Astrocyte (in vitro differentiated cells and primary cell): ENCODE data around the gene TMEM100. TPM values are rescaled to one million over a fixed set of nuclear protein-coding genes. Genes with fewer than 3 reads are reported as not detected.

ENCODE experiments used
- DNase-seq: peaks from one replicate; pipeline ENCODE4 v3.0.0-alpha.2; 2010; ENCODE audit warnings: low read depth
- FAIRE-seq: peaks from 2 replicates; lab custom pipeline; 2011; peaks lifted over from hg19 to GRCh38; lab: Jason Lieb, UNC
- H2AFZ ChIP-seq: 2 replicates; pipeline ENCODE4 v1.6.0; 2012; ENCODE audit warnings: low read depth, low read length, inconsistent platforms
- H3K27ac ChIP-seq: 2 replicates; pipeline ENCODE4 v1.5.1; 2011; ENCODE audit warnings: low read depth, low read length, inconsistent platforms
- H3K27me3 ChIP-seq: 2 replicates; pipeline ENCODE4 v1.6.0; 2011; ENCODE audit warnings: low read length, inconsistent platforms; ENCODE audit not compliant: insufficient read depth
- H3K36me3 ChIP-seq: 2 replicates; pipeline ENCODE4 v1.5.1; 2011; ENCODE audit warnings: low read length, inconsistent platforms; ENCODE audit not compliant: insufficient read depth
- H3K4me1 ChIP-seq: 2 replicates; pipeline ENCODE4 v1.5.1; 2011; ENCODE audit warnings: low read length, inconsistent platforms; ENCODE audit not compliant: insufficient read depth
- H3K4me2 ChIP-seq: 2 replicates; pipeline ENCODE4 v1.6.0; 2012; ENCODE audit warnings: low read length, inconsistent platforms
- H3K4me3 ChIP-seq: 2 replicates; pipeline ENCODE4 v1.5.1; 2011; ENCODE audit warnings: low read depth, mild to moderate bottlenecking, low read length, inconsistent platforms; ENCODE audit not compliant: insufficient read depth
- H3K79me2 ChIP-seq: 2 replicates; pipeline ENCODE4 v1.6.0; 2012; ENCODE audit warnings: mild to moderate bottlenecking, low read length, inconsistent platforms; ENCODE audit not compliant: insufficient read depth
- H3K9ac ChIP-seq: 2 replicates; pipeline ENCODE4 v1.6.0; 2012; ENCODE audit warnings: mild to moderate bottlenecking, low read length, inconsistent platforms
- H3K9me3 ChIP-seq: 2 replicates; pipeline ENCODE4 v1.5.1; 2012; ENCODE audit warnings: low read depth, mild to moderate bottlenecking, low read length, inconsistent platforms; ENCODE audit not compliant: insufficient read depth
- H4K20me1 ChIP-seq: 2 replicates; pipeline ENCODE4 v1.6.0; 2012; ENCODE audit warnings: low read length, inconsistent platforms; ENCODE audit not compliant: insufficient read depth
- H3K27ac Mint-ChIP-seq: one replicate; pipeline ENCODE4 v1.8.0; 2021; ENCODE audit warnings: mild to moderate bottlenecking, mixed read lengths; ENCODE audit not compliant: unreplicated experiment
- H3K27me3 Mint-ChIP-seq: one replicate; pipeline ENCODE4 v1.8.0; 2021; ENCODE audit warnings: low read depth, mixed read lengths; ENCODE audit not compliant: unreplicated experiment
- H3K36me3 Mint-ChIP-seq: one replicate; pipeline ENCODE4 v1.8.0; 2021; ENCODE audit warnings: low read depth, mixed read lengths; ENCODE audit not compliant: unreplicated experiment
- H3K4me1 Mint-ChIP-seq: one replicate; pipeline ENCODE4 v1.8.0; 2021; ENCODE audit warnings: low read depth, mixed read lengths; ENCODE audit not compliant: unreplicated experiment
- H3K4me3 Mint-ChIP-seq: one replicate; pipeline ENCODE4 v1.8.0; 2021; ENCODE audit warnings: mild to moderate bottlenecking, moderate library complexity, mixed read lengths; ENCODE audit not compliant: unreplicated experiment
- H3K9me3 Mint-ChIP-seq: one replicate; pipeline ENCODE4 v1.8.0; 2021; ENCODE audit warnings: mild to moderate bottlenecking, mixed read lengths; ENCODE audit not compliant: unreplicated experiment
- EZH2 ChIP-seq: IDR thresholded peaks from 2 replicates; pipeline ENCODE4 v1.6.1; 2012; ENCODE audit warnings: mild to moderate bottlenecking, low read length, inconsistent platforms; ENCODE audit not compliant: insufficient read depth
- total RNA-seq: library from RNA; stranded (reverse); gene quantifications from 2 replicates; pipeline ENCODE4 v1.2.1, GENCODE V29; 2021
- TF ChIP-seq, protein P1 (sequence below): IDR thresholded peaks from 2 replicates; pipeline ENCODE4 v1.5.1; 2011; ENCODE audit warnings: low read depth, mild to moderate bottlenecking, inconsistent platforms, low read length, moderate library complexity; ENCODE audit not compliant: insufficient read depth

The TMEM100 gene
- total RNA-seq, 1 donor from 2014 or later, result 7.3 TPM

- H3K4me3 Mint-ChIP-seq, result no peak overlapping the region
- H3K4me1 Mint-ChIP-seq, result no peaks in the 10 kb centered on the region
- H3K79me2 ChIP-seq, result no peaks in the 10 kb centered on the region
- no peak overlapping the region for H3K27ac Mint-ChIP-seq
- no peaks in the 10 kb centered on the region for H3K9me3 Mint-ChIP-seq
- H3K4me1 ChIP-seq, result no peaks in the 10 kb centered on the region
- TF ChIP-seq, protein P1, sequence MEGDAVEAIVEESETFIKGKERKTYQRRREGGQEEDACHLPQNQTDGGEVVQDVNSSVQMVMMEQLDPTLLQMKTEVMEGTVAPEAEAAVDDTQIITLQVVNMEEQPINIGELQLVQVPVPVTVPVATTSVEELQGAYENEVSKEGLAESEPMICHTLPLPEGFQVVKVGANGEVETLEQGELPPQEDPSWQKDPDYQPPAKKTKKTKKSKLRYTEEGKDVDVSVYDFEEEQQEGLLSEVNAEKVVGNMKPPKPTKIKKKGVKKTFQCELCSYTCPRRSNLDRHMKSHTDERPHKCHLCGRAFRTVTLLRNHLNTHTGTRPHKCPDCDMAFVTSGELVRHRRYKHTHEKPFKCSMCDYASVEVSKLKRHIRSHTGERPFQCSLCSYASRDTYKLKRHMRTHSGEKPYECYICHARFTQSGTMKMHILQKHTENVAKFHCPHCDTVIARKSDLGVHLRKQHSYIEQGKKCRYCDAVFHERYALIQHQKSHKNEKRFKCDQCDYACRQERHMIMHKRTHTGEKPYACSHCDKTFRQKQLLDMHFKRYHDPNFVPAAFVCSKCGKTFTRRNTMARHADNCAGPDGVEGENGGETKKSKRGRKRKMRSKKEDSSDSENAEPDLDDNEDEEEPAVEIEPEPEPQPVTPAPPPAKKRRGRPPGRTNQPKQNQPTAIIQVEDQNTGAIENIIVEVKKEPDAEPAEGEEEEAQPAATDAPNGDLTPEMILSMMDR, result no peak
- TF ChIP-seq EZH2, result no peak
- no peaks in the 10 kb centered on the region for H3K9me3 ChIP-seq
- no peaks in the 10 kb centered on the region for H4K20me1 ChIP-seq
- no peak overlapping the region for H3K4me3 ChIP-seq
- H3K27me3 Mint-ChIP-seq, result no peaks in the 10 kb centered on the region
- no peaks in the 10 kb centered on the region for H3K36me3 Mint-ChIP-seq
- no peak overlapping the region for H3K9ac ChIP-seq
- no peak for FAIRE-seq
- peaks cover 3% of the 10 kb centered on the region for H3K27me3 ChIP-seq
- H3K27ac ChIP-seq, result no peak overlapping the region
- H3K4me2 ChIP-seq, result no peak overlapping the region
- no peaks in the 10 kb centered on the region for H3K36me3 ChIP-seq
- DNase-seq, result no peak
- H2AFZ ChIP-seq, result no peak overlapping the region
These were observed 15.6 kb downstream of the TMEM100 start for GRCh38 chr17:55706808-55707773.

- H3K36me3 Mint-ChIP-seq, result no peaks in the 10 kb centered on the region
- no peak for TF ChIP-seq EZH2
- TF ChIP-seq, protein P1, result no peak
- no peaks in the 10 kb centered on the region for H3K4me1 Mint-ChIP-seq
- no peaks in the 10 kb centered on the region for H3K36me3 ChIP-seq
- FAIRE-seq (no peak), DNase-seq (no peak)
- no peak overlapping the region for H2AFZ ChIP-seq
- H3K79me2 ChIP-seq, result no peaks in the 10 kb centered on the region
- no peaks in the 10 kb centered on the region for H4K20me1 ChIP-seq
- no peak overlapping the region for H3K27ac ChIP-seq
- no peak overlapping the region for H3K27ac Mint-ChIP-seq
- no peak overlapping the region for H3K4me3 ChIP-seq
- H3K9me3 Mint-ChIP-seq, result no peaks in the 10 kb centered on the region
- H3K27me3 Mint-ChIP-seq, result no peaks in the 10 kb centered on the region
- H3K27me3 ChIP-seq, result peaks cover 3% of the 10 kb centered on the region
- H3K9me3 ChIP-seq, result no peaks in the 10 kb centered on the region
- no peak overlapping the region for H3K4me2 ChIP-seq
- no peak overlapping the region for H3K9ac ChIP-seq
- H3K4me3 Mint-ChIP-seq, result no peak overlapping the region
- no peaks in the 10 kb centered on the region for H3K4me1 ChIP-seq
These were observed 16.8 kb downstream of the TMEM100 start for GRCh38 chr17:55705847-55706246.

DNA sequence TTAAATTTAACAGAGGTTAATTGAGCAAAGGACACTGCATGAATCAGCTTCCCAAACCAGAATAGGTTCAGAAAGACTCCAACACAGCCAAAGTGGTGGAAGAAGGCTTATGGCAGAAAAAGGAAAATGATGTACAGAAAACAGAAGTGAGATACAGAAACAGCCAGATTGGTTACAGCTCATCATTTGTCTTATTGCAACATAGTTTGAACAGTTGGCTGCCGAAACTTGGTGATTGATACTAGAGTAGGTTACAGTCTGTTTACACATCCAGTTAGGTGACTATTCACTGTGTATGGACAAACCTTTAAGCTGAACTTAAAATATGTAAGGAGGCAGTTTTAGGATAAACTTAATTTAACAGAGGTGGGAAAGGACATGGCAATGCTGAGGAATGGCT, 18.3 kb downstream of the TMEM100 start:
- Histone ChIP-seq H3K4me1 (no peaks in the 10 kb centered on the region), H3K9me3 (no peaks in the 10 kb centered on the region), H3K4me2 (no peak overlapping the region), H3K36me3 (no peaks in the 10 kb centered on the region), H3K9ac (no peak overlapping the region), H4K20me1 (no peaks in the 10 kb centered on the region), H3K79me2 (no peaks in the 10 kb centered on the region), H3K27me3 (no peaks in the 10 kb centered on the region), H2AFZ (no peak overlapping the region), H3K27ac (no peak overlapping the region), H3K4me3 (no peak overlapping the region)
- Mint-ChIP-seq H3K4me1 (no peaks in the 10 kb centered on the region), H3K36me3 (no peaks in the 10 kb centered on the region), H3K27me3 (no peaks in the 10 kb centered on the region), H3K9me3 (no peaks in the 10 kb centered on the region), H3K27ac (no peak overlapping the region), H3K4me3 (no peak overlapping the region)
- no peak for FAIRE-seq
- DNase-seq, result no peak
- TF ChIP-seq, protein P1, result no peak
- no peak for TF ChIP-seq EZH2
